ENCODE data around the gene SVBP. TPM values are rescaled to one million over a fixed set of nuclear protein-coding genes. Genes with fewer than 3 reads are reported as not detected.

The SVBP gene
- total and polyA plus RNA-seq, 2 donors (not counting 1 experiment from before 2014, with no cell fraction given), result 12.6 to 21.9 TPM

GRCh38 chr1:42806593-42806992, 10.6 kb downstream of the SVBP start:
- intact Hi-C loops (cut with micrococcal nuclease), result no loop called here
- no peak overlapping the region for H3K27ac Mint-ChIP-seq

DNA sequence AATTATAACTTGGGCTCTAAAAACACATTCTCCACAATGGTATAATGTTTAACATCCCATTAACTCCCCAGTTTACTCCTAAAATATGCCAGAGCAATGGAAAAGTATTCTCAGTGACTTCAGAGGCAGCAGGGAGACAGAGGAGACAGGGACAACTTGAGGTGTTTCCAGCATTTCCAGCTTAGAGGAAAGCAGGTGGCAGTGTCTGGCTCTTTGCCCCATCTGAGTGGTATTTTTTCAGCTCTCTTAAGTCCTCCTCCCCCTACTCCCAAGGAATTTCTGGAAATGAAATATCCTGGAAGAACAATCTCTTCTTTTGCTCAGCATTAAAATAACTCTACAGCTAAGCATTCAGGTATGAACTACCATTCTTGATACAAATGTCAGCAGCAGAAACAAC, 11.0 kb downstream of the SVBP start:
- H2AFZ ChIP-seq (ENCODE audit: insufficient read depth, low read depth, low read length, poor library complexity, severe bottlenecking), result no peak overlapping the region
- H3K79me2 ChIP-seq (ENCODE audit: control insufficient read depth, insufficient read depth, low read length), result peaks cover 6% of the 10 kb centered on the region
- TF ChIP-seq EZH2 (IDR thresholded peaks at IDR 0.05; ENCODE audit: borderline replicate concordance, insufficient read depth, low read depth, low read length, poor library complexity, severe bottlenecking) (no peak), CTCF (IDR thresholded peaks at IDR 0.05) (no peak)
- no peak for DNase-seq
- peaks cover 0 to 2% (median 0%) of the 10 kb centered on the region in 3 donors for H3K9me3 ChIP-seq (ENCODE audit: control extremely low read depth in 1 of 3, control insufficient read depth in 2 of 3, insufficient read depth in 1 of 3, low read length in 2 of 3)
- intact Hi-C loops (cut with micrococcal nuclease), result no loop called here
- CTCF ChIA-PET, result interaction anchor here (1.0 kb wide), 1 partner anchor 49 kb away, joined by 3 read pairs; no protein-coding TSS in a partner anchor
- no peak overlapping the region for H3K27ac ChIP-seq (ENCODE audit: low read length in 2 of 2)
- Mint-ChIP-seq H3K9me3 (ENCODE audit: insufficient read depth) (no peaks in the 10 kb centered on the region), H3K27ac (no peak overlapping the region), H3K27me3 (no peaks in the 10 kb centered on the region), H3K4me3 (no peak overlapping the region), H3K4me1 (no peaks in the 10 kb centered on the region)
- no peak overlapping the region for H3K4me3 ChIP-seq (ENCODE audit: control extremely low read depth in 1 of 5, extremely low read depth in 1 of 5, insufficient read depth in 1 of 5, low read depth in 2 of 5, low read length in 4 of 5)
- no peak overlapping the region for H3K4me2 ChIP-seq (replicated peaks; ENCODE audit: low read depth, low read length, poor library complexity, severe bottlenecking)
- no peaks in the 10 kb centered on the region for H3K27me3 ChIP-seq (replicated peaks in 1 of 4; ENCODE audit: control extremely low read depth in 1 of 4, control insufficient read depth in 3 of 4, insufficient read depth in 4 of 4, low read length in 3 of 4)
- ATAC-seq (ENCODE audit: low read depth), result no peak
- H3K4me1 ChIP-seq (ENCODE audit: control insufficient read depth in 2 of 2, insufficient read depth in 2 of 2, low read length in 2 of 2), result no peaks in the 10 kb centered on the region
- peaks cover 2 to 9% of the 10 kb centered on the region in 2 experiments for H3K36me3 ChIP-seq (replicated peaks in 1 of 2; ENCODE audit: control extremely low read depth in 1 of 2, control insufficient read depth in 1 of 2, extremely low read depth in 1 of 2, insufficient read depth in 2 of 2, low read length in 1 of 2)
- no peaks in the 10 kb centered on the region for H4K20me1 ChIP-seq (ENCODE audit: control insufficient read depth, insufficient read depth, low read length, poor library complexity, severe bottlenecking)
- H3K9ac ChIP-seq (ENCODE audit: low read length), result no peak overlapping the region
- POLR2A ChIA-PET, result interaction anchor here (0.6 kb wide), 1 partner anchor 38 kb away, joined by 4 read pairs; no protein-coding TSS in a partner anchor

More at GRCh38 chr1:42806593-42806992, 10.6 kb downstream of the SVBP start:
- Histone ChIP-seq H3K4me1 (ENCODE audit: control insufficient read depth in 2 of 2, insufficient read depth in 2 of 2, low read length in 2 of 2) (no peaks in the 10 kb centered on the region), H3K79me2 (ENCODE audit: control insufficient read depth, insufficient read depth, low read length) (peaks cover 6% of the 10 kb centered on the region), H3K9ac (ENCODE audit: low read length) (no peak overlapping the region), H4K20me1 (ENCODE audit: control insufficient read depth, insufficient read depth, low read length, poor library complexity, severe bottlenecking) (no peaks in the 10 kb centered on the region), H3K4me3 (ENCODE audit: control extremely low read depth in 1 of 5, extremely low read depth in 1 of 5, insufficient read depth in 1 of 5, low read depth in 2 of 5, low read length in 4 of 5) (no peak overlapping the region), H3K27me3 (replicated peaks in 1 of 4; ENCODE audit: control extremely low read depth in 1 of 4, control insufficient read depth in 3 of 4, insufficient read depth in 4 of 4, low read length in 3 of 4) (no peaks in the 10 kb centered on the region), H2AFZ (ENCODE audit: insufficient read depth, low read depth, low read length, poor library complexity, severe bottlenecking) (no peak overlapping the region), H3K27ac (ENCODE audit: low read length in 2 of 2) (no peak overlapping the region), H3K36me3 (replicated peaks in 1 of 2; ENCODE audit: control extremely low read depth in 1 of 2, control insufficient read depth in 1 of 2, extremely low read depth in 1 of 2, insufficient read depth in 2 of 2, low read length in 1 of 2) (peaks cover 2 to 11% of the 10 kb centered on the region in 2 experiments), H3K4me2 (replicated peaks; ENCODE audit: low read depth, low read length, poor library complexity, severe bottlenecking) (no peak overlapping the region), H3K9me3 (ENCODE audit: control extremely low read depth in 1 of 3, control insufficient read depth in 2 of 3, insufficient read depth in 1 of 3, low read length in 2 of 3) (peaks cover 0 to 2% (median 0%) of the 10 kb centered on the region in 3 donors)
- DNase-seq (no peak), ATAC-seq (ENCODE audit: low read depth) (no peak)
- Mint-ChIP-seq H3K27me3 (no peaks in the 10 kb centered on the region), H3K4me1 (no peaks in the 10 kb centered on the region), H3K9me3 (ENCODE audit: insufficient read depth) (no peaks in the 10 kb centered on the region), H3K4me3 (no peak overlapping the region)
- ChIA-PET POLR2A (interaction anchor here (1.8 kb wide), 1 partner anchor 11 kb away, joined by 4 read pairs; the partner anchor contains the start of genes ERMAP and SVBP), CTCF (interaction anchor here (1.0 to 1.2 kb wide), 2 partner anchors 10 to 49 kb away, joined by 3 read pairs; partner anchors contain the start of gene ERMAP)
- WGBS (ENCODE audit: insufficient coverage), result 96% methylated on average over 4 of the region's 5 CpGs
- no peak for TF ChIP-seq EZH2 (IDR thresholded peaks at IDR 0.05; ENCODE audit: borderline replicate concordance, insufficient read depth, low read depth, low read length, poor library complexity, severe bottlenecking)
- no peak for TF ChIP-seq CTCF (IDR thresholded peaks at IDR 0.05)
